ENCODE results near the gene MGARP.
A peak's percentile ranks its signal among the peaks of the same experiment; 100 is the strongest.
"Not testable (repeated sequence)": the region's sequence is repeated elsewhere in the genome, so short reads cannot be mapped to it uniquely, and the experiment has no call there.

MGARP gene

DNA sequence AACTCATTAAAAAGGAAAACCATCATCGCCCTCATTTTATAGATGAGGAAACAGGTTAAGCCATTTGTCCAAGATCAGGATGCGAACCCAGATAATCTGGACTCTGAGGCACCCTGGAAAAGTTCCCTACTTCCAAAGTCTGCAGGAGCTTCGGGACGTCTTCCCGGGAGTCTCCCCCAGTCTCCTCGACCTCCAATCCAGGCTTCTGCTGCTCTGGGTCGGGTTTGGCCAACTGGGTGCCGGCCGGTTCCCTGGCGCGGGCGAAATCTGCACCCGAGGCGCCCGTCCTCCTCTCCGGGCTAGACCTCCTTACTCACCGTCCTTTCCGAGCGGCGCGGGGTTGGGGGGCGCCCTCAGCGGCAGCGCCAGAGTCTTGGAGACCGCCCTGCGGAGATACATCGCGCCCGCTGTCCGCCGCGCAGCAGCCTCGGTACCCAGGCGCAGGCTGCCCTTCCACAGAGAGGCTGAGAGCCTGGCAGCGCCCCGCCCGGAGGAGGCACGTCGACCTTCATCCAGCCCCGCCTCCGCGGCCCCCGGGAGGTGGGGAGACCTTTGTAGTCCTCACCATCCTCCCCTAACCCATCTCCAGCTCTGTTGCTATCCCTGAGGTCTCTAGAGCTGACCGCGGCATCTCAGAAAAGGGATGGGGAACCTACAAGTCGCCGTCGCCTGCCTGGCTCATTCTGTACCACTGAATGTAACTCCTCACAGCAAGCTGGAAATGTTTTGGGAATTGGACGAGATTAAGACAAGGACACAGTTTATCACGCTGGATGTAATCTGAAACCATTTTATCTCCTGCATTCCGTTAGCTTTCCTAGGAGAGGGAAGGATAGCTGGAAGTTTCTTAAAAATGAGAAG, at the start of gene MGARP:
Gene MGARP, minus strand, starts transcription at position 466 of the 861 bp plus-strand sequence. Its CDS starts 67 bp downstream, at position 399.
- no peak for DNase-seq (ENCODE audit: low read depth)

DNA sequence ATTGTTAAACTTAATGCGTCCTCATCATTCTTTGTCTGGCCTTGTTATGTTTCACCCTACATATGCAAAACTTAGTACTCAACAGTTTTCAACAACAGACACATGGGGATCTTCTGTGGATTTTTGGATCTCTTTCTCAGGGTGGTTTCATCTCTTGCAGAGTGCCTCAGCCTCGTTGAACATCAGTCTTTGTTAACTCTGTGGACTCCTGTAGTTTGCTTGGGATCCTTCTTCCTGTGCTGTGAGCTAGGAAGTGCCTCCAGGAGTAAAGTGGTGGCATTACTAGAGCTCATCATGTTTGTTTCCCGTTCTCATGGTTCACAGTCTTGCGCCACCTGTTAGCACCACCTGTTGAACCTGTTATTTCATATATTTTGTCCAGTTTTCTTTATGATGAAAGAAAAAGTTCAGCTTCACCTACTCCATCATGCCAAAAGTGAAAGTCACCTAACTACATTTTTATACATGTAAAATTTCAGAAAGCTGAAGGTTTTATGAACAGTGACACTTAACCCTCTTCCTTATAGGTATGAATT, 49.7 kb upstream of the MGARP start:
- no peak for DNase-seq (ENCODE audit: low read depth)

DNA sequence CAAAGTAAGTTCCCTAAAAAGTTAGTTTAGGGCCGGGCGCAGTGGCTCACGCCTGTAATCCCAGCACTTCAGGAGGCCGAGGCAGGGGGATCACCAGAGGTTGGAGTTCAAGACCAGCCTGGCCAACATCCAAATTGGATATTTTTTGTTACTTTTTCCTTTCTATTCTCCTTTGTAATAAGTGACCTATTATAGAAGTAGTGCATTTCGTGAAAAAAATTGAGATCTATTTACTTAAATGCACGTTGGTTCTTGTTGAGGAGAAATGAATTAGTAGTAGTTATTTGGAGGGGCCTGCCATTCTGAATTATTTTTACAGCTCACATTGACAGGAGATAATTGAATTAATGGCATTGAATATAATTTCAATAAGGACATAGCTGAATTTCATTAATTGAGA, 44.6 kb upstream of the MGARP start:
- no peak for DNase-seq (ENCODE audit: low read depth)

DNA sequence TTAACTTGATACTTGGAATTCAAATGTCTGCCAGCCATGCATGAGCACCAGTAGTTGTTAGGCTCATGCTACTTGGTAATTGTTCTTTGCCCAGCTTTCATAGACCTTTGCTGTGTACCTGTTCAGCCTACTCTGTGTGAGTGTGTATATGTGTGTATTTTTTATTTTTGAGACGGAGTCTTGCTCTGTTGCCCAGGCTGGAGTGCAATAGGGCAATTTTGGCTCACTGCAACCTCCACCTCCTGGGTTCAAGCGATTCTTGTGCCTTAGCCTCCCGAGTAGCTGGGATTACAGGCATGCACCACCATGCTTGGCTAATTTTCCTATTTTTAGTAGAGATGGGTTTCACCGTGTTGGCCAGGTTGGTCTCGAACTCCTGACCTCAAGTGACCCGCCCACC, 42.5 kb upstream of the MGARP start:
- DNase-seq (ENCODE audit: low read depth): not testable (repeated sequence)

DNA sequence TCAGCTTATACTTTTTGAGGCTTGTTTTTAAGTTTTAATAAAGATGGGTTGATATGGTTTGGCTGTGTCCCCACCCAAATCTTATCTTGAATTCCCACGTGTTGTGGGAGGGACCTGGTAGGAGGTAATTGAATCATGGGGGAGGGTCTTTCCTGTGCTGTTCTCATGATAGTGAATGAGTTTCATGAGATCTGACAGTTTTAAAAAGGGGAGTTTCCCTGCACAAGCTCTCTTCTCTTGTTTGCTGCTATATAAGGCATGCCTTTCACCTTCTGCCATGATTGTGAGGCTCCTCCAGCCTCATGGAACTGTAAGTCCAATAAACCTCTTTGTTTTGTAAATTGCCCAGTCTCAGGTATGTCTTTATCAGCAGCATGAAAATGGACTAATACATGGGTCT, 42.0 kb upstream of the MGARP start:
- DNase-seq (ENCODE audit: low read depth): not testable (repeated sequence)

DNA sequence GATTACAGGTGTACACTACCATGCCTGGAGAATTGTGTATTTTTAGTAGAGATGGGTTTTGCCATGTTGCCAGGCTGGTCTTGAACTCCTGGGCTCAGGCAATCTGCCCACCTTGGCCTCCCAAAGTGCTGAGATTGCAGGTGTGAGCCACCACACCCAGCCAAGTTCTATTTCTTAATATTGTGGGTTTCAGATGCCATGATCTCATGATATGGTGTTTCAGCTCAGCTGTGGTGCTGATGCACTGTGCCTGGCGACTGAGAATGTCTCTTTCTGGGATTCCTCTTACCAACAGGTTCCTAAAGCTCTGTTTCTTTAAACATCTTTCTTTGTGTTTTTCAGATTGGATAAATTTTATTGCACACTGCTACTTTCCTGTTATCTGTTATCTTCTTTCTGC, 39.5 kb upstream of the MGARP start:
- DNase-seq (ENCODE audit: low read depth): no peak

DNA sequence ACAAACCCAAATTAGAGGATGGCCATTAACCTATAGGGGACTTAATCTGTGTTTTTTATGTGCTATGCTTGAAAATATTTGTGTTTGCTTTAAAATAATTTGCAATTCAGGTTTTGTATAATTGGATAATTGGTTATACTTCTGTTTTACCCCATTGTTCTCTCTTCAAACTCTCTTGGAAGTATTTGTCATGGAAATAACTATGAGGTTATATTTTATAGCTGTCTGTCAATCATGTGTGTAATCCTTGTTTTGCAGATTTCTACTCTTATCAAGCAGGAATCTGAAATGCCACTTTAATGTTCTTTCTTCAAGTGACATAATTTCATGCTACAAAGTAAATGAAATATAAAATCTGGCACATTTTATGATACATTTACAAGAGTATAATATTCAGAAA, 37.6 kb upstream of the MGARP start:
- DNase-seq (ENCODE audit: low read depth): no peak

DNA sequence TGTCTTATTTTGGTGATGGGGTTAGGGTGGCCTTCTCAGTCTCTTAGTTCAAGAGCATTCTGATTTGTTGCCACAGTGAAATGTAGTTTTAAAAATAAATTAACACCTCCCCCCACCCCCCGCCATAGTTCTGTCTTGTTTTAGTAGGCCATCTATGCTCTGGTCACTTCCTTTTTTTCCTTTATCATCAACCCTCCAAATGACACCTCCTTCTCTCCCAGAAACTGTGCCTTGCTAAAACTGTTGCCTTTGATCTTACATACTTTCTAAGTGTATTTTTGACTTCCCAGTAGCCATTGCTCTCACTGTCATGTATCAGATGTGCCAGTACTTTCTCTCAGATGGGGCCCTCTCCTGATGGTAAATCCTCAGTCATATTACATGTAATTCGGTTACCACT, 36.7 kb upstream of the MGARP start:
- DNase-seq (ENCODE audit: low read depth): no peak

DNA sequence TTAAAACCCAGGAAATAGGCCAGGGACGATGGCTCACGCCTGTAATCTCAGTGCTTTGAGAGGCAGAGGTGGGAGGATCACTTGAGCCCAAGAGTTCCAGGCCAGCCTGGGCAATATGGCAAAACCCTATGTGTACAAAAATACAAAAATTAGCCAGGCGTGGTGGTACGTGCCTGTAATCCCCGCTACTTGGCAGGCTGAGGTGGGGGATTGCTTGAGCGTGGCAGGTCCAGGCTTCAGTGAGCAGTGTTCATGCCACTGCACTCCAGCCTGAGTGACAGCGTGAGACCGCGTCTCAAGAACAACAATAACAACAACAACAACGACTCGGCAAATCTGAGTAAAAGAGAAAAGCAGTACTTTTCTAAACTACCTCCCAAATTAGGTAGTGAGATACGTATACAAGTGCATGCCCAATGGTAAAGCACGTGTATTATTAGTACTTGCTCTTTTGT, 35.2 kb upstream of the MGARP start:
- DNase-seq (ENCODE audit: low read depth): no peak

DNA sequence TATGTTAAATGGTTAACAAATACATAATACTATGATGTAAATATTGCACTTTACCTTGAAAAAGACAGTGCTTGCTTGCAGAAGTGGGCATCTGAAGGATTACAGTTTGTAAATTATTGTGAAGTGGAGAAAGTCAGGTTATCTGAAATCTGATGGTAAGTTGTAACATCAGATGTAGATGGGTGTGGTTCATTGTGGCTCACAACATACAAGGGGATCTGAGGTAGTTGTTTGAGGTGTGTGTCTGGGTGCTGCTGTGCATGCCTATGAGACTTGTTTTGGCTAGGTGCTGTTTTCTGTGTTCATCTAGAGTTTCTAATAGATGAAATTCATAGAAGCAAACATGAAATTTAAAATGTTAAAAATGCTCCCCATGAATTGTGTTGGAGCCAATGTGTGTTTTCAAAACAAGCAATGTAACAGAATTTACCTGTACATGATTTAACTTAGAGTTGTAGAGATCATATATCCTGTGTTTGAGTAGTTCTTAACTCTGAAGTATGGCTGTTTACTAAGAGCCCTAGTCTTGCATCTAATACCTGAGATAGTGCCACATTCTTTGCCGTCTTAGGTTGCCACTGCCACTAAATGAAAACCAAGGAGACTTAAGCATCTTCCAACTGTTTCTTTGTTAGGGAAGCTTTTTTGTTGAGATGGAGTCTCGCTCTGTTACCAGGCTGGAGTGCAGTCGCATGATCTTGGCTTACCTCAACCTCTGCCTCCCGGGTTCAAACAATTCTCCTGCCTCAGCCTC, 34.2 kb upstream of the MGARP start:
- no peak for DNase-seq (ENCODE audit: low read depth)

DNA sequence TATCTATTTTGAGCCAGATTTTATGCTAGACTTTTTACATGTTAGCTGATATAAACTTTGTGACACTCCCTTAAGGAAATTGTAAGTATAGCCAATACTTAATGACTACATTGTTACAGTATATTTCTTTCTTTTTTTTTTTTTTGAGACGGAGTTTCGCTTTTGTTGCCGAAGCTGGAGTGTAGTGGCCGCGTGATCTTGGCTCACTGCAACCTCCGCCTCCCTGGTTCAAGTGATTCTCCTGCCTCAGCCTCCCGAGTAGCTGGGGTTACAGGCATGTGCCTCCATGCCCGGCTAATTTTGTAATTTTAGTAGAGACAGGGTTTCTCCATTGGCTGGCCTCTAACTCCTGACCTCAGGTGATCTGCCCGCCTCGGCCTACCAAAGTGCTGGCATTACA, 33.4 kb upstream of the MGARP start:
- DNase-seq (ENCODE audit: low read depth): not testable (repeated sequence)

DNA sequence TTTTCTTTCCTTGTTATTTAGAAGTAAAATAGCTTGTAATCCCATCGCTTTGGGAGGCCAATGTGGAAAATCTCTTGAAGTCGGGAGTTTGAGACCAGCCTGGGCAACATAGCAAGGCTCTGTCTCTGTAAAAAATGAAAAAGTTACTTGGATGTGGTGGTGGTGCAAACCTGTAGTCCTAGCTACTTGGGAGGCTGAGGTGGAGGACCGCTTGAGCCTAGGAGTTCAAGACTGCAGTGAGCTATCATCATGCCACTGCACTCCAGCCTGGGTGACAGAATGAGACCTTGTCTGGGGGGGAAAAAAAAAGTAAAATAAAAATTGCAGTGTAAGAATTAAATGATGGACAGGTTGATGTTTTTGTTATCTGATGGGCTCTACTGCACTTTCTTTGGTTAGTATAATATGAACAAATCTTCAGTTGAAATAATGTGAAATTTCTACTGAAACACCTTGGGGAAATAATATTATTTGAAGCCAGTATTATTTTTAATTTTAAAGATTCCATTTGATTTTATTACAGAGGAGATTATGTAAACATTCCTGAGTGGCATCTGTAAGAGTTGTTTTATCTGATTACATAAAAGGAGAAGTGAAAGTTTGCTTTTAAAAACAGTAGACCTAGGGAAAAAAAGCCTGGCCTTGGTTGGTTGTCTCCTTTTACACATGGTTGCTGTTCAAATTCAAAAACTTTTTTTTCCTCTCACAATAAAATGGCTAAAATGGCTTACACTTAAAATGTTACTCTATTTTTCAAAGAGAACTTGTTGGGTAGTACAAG, 32.7 kb upstream of the MGARP start:
- no peak for DNase-seq (ENCODE audit: low read depth)

DNA sequence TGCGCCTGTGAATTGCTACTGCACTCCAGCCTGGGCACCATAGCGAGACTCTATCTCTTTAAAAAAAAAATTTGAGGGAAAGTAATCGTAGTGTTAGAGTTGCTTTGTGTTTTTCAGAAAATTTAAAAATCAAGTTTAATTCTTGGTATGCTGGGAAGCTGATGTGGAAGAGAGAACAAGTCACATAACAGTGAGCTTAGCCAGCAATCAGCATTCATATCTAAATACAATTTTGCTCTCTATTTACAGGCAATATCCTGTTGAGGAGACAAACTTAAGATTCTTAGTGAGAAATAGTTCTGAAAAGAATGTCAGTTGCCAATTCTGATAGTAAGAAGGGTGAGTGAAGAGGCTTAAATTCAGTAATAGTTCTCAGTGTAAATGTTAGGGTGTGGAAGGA, 31.9 kb upstream of the MGARP start:
- no peak for DNase-seq (ENCODE audit: low read depth)

DNA sequence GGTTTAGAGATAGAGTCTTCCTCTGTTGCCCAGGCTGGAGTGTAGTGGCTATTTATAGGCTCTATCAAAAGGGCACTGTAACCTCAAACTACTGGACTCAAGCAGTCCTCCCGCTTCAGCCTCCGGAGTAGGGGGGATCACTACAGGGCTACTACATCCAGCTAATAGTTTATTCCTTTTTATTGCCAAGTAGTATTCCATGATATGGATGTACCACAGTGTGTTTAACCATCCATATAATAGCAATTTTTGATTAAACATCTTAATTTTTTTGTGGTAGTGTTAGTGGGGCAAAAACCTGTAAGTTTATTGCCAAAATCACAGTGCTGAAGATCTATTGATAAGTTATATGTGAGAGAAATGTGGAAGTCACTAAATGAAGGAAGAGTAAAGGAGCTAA, 24.9 kb upstream of the MGARP start:
- no peak for DNase-seq (ENCODE audit: low read depth)

DNA sequence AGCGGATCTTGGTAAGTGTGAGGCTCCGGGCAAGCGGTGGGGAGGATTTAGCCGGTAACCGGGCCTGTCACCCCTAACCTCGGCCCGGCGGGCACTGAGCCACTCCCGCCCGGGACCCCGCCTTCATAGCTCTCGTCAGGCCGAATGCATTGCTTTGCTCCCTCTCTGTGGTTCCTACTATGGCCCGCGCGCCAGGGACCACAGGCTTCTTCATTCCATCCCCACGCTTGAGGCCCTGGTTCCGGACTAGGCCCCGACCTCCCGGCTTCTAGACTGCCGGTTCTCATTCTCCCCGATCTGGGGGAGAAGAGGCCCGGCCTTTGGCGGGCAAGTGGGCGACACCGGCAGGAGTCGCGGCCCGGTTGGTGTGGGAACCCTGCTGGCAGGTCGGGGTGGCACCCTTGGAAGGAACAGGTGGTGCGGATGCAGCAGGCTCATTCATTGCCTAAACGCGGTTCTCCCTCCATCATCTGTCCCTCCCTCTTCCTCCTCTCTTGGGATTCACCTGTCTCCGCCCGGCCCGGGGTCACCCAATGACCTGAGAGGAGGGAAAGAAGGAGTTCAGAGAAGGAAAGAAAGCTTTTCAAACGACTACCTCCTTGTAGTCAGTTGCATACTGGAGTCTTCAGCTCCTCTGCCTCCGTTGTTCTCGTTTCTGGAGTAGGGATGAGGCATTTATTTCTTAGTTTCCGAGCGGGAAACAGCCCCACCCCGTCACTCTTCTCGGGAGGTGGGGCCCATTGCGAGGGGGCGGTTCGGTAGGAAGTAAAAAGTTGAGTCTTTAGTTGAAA, 22.0 kb upstream of the MGARP start, which contains the start of gene NDUFC1:
Gene NDUFC1, minus strand, starts transcription at position 657 of the 791 bp plus-strand sequence. CDS start 6,679 bp downstream, outside the sequence.
- no peak for DNase-seq (ENCODE audit: low read depth)

DNA sequence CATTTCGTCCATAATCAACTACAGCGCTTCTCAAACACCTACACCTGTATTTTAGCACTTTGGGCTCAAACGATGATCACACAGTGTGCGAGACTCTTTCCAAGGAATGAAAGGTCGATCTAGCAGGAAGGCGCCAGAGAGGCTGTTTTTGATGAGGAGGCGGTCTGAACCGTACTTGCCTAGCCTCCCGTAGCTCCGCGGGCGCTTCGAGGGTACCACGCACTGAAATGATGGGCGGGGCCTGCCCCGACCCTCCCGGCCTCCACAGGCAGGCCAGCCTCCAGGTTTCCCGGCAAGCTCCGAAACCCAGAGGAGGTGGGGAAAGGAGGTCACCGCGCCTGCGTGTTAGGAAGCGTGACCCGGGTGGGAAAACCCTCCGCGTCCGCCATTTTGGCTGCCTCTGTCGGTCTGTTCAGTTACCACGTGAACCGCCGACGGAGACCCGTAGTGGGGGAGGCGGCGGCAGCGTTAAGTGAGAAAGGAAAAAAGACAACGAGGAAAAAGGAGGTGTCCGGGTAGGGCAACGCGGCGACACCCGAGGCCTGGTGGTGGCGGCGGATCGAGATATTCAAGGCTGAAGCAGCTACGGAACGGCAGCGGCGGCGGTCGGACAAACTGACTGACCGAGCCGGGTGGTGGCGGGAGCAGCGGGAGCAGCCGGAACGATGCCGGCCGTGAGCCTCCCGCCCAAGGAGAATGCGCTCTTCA, 21.2 kb upstream of the MGARP start, which contains the start of gene NAA15:
Gene NAA15, plus strand, starts transcription at position 393 of the 708 bp plus-strand sequence. Its CDS starts 273 bp downstream, at position 666.
- DNase-seq (ENCODE audit: low read depth): peak; percentile 97

DNA sequence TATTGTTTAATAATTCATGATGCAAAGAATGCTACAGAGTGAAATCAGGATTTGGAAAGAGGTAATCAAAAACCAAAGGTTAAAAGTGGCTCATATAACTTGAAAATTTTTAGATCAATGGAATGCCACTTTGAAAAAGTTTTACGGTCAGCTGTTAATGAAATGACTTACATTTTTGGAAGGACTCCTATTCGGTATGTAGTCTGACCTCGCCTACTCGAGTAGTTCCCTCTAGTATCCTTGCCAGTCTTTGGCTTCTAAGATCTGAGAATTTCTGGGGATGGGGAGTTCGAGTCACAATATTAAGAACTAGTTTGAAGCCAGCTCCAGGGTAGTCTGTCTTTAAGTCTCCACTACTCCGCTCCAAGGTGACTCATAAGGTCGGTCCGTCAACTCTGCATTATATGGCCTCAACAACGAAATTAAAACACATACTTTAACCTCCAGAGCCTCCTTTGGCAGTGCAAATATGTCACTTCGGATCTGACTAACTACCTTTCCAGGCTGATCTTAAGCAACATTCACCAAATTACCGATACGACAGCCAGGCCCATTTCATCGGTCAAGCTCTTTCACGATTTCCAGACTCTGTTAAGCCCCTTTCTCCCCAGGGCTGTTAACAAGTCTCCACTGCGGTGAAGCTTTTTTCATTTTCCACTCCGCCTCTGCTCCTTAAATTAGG, 20.5 kb upstream of the MGARP start:
- no peak for DNase-seq (ENCODE audit: low read depth)

DNA sequence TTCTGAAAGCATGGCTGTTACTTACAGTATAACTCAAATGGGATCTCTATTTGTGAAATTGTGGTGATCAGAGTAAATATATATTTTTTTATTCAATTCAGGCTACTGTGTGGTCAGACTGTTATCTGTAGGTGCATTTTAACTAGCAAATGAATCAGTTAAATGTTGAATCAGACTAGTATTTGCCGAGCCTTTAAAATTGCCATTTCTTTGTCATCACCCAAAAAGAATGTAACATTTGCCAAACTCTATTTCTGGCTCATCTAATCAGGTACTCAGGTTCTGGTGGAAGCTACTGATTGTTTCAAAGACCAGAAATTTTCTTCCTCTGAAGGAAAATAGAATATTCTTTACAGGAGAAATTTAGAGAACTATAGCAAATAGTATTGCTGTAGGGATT, 19.5 kb upstream of the MGARP start:
- no peak for DNase-seq (ENCODE audit: low read depth)

DNA sequence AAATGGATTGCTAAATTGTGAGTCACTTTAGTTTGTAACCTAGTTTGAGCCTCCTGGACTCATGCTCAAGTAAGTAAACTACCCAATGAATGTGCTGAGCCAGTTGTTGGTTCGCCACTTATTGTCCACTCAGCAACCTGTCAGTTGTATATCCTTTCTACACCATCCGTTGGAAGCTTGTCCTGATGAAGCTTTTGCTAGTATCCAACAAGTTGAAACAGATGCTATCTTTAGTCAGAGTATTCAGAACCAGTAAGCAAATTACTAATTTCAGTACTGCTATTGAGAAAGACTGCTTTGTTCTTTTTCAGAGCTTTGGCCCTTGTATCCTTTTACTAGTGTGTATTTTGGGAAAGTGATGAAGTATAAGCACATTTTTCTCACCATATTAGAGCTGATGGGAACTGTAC, 17.0 kb upstream of the MGARP start:
- no peak for DNase-seq (ENCODE audit: low read depth)

DNA sequence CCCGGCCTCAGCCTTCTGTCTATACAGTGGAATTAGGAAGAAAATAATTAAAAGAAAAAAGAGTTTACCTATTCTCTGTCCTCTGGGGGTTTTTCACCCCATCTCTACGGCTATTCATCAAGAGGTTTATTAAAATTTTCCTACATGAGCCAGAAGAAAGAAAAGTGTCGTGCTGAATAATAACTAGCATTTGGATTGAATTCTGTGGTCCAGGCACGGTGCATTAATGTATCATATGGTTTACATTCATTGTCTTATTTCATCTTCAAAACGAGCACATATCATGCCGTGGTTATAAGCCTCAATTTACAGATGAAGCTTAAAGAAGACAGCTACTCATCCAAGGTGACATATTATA, 15.9 kb upstream of the MGARP start:
- DNase-seq (ENCODE audit: low read depth): no peak

All from stimulated activated CD8-positive, alpha-beta memory T cell treated with anti-CD3 and anti-CD28 coated beads, Interleukin-12 subunit alpha, Interleukin-12 subunit beta, amount 100 ng/mL, for 1 hour (primary cell).